Fibroblast of skin of back (primary cell): Measurements from ENCODE around the gene STK10.
"Not testable (repeated sequence)": the region's sequence is repeated elsewhere in the genome, so short reads cannot be mapped to it uniquely, and the experiment has no call there.

Experiments
- DNase-seq: peaks from one replicate; pipeline ENCODE4 v3.0.0-alpha.2; 2013

The STK10 gene

GRCh38 chr5:172051643-172052339 lies 136.2 kb downstream of the STK10 start:
- DNase-seq, result no peak

GRCh38 chr5:172050080-172050479 lies 137.9 kb downstream of the STK10 start:
- no peak for DNase-seq

- DNase-seq, result no peak
These were observed 138.7 kb downstream of the STK10 start for GRCh38 chr5:172049226-172049796.

DNA sequence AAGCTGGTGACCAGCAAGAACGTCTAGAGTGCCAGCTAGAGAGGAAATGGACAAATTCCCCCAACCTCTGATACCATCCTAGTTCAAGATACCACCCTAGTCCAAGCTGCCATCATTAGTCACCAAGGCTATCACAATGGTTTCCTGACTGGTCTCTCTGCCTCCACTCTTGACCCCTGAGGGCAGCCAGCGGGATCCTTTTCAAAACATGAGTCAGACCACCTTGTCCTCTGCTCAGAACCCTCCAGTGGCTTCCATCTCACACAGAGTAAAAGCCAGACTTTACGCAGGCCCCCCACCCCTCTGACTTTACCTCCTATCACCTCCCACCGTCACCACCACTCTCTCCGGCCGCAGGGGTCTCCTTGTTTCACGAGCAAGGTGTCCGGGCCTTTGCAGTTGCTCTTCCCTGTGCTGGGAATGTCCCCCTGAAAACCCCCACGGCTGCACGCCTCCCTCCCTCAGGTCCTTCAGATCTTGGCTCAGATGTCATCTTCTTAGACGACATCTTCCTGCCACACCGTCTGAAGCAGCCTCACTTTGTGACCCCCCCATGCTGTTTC lies 139.4 kb downstream of the STK10 start:
- DNase-seq, result no peak

DNA sequence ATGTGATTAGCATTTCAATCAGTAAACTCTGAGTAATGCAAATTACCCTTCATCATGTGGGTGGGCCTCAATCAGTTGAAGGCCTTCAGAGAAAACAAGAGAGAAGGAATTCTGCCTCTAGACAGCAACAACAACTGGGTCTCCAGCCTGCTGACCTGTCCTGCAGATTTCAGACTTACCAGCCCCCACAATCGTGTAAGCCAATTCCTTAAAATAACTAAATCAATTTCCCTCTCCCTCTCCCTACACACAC lies 139.9 kb downstream of the STK10 start:
- no peak for DNase-seq

- no peak for DNase-seq
These were observed 141.4 kb downstream of the STK10 start for GRCh38 chr5:172046593-172046992.

GRCh38 chr5:172045315-172045632 lies 142.8 kb downstream of the STK10 start:
- DNase-seq, result no peak

DNA sequence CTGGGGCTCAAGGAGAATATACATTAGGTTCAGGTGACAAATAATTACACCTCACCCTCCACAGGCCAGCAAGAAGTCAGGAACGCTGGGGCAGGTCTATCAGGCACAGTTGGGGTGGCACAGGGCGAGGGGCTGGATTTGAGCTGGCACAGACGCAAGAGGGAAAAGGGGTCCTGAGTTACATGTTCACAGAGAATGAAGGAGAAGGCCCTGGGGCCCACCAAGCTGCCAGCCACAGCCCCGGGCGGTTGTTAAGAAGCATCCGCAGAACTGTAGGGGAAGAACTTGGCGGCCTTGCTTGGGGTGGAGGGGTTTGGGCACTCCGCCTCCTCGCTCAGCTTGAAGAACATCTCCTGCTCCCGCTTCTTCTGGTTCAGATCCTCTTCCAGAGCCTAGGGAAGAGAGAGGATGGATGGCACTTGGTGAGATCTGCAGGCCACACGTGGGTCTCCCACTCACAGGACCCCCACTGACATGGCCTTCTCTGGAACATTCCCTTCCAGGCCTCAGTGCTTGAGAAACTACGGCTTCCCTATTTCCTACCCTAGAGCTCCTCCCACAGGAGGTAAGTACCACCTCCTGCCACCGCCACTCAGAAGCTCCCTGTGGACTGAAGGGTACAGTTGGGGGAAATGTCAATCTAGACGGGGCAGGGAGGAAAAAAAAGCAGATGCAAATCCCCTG lies 143.3 kb downstream of the STK10 start:
- no peak for DNase-seq

DNA sequence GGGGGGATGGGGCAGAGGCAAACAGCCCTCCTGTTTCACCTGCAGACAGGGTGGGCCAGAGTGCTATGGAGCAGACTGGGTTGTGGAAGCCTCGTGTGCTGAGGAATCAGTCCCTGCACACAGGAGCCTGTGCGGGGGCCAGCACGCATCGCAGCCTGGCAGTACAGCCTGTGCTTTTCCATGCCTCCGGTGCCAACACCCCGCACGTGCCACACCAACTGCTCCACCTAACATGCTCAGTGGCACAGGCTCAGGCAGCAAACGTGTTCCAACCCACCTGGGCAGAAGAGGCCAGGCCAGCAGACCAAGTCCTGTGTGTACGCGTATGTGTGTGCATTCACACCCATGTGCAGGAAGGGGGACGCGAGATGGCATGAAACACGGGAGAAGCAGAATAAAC lies 144.2 kb downstream of the STK10 start:
- DNase-seq, result no peak

- no peak for DNase-seq
These were observed 145.8 kb downstream of the STK10 start for GRCh38 chr5:172042183-172042582.

- DNase-seq, result no peak
These were observed 149.9 kb downstream of the STK10 start for GRCh38 chr5:172038167-172038566.

GRCh38 chr5:172035049-172035448 lies 153.0 kb downstream of the STK10 start:
- no peak for DNase-seq

- DNase-seq, result no peak
These were observed 156.0 kb downstream of the STK10 start for GRCh38 chr5:172031894-172032461.

DNA sequence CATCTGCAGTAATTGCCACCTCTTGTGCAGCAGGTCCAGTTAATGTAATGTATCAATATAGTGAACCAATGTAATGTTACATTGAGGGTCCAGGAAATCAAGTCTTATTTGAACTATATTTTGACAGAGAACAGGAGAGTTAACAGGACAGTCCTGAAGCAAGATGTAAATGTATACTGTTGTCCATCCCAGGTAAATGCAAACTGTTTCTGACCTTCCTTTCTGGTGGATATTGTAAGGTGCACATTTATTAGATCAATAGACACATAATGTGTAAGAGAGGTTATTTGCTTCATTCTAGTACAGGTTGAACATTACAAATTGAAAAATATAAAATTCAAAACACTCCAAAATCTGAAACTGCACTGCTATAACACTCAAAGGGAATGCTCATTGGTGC lies 158.1 kb downstream of the STK10 start:
- DNase-seq, result no peak

DNA sequence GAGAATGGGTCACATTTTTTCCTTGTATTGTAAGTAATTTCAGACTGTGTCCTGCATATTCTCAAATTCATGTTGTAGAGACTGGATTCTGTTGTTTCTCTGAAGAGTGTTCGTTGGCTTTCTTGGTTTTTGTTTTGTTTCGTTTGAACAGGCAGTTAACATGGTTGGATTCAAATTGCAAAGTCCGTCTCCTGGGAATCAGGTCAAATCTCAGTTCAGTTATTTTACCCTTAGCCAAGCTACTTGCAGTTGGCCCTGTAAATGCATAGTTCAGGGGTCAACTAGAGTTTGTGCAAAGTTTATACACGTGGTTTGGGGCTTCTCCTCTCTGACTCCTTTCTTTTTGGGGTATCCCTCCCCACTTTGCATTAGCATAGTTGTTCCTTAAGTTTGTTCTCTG lies 159.9 kb downstream of the STK10 start:
- DNase-seq, result no peak

- not testable (repeated sequence) for DNase-seq
These were observed 167.8 kb downstream of the STK10 start for GRCh38 chr5:172020110-172020786.

- DNase-seq, result no peak
These were observed 172.7 kb downstream of the STK10 start for GRCh38 chr5:172015346-172015745.

- DNase-seq, result peak; percentile 12
These were observed 177.7 kb downstream of the STK10 start for GRCh38 chr5:172010278-172010677.

DNA sequence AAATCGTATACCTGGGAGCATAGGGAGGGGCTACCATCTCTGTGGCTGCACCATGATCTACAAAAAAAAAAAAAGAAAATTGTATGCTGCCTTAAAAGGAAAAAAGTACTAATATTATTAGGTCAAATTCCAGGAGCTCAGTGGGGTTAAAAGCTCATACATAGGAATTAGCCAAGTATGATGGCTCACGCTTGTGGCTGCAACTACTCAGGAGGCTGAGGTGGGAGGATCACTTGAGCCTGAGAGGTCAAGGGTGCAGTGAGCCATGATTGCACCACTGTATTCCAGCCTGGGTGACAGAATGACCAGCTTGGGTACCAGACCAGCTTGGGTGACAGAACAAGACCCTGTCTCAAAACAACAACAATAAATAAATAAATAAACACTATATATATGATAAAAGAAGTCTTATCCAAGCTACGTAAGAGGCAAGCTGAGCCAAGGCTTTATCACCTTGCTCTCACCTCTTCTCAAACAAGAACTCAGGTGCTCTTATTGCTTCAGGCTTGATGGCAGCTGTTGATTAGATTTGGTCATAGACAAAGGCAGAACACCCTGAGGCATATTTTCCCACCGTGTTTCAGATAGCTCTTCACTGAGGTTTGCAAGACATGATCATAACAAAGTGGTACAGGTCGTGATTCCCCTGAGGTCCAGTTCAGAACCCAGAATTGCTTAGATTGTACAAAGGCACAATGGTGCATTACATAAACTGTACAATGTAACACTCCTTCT lies 178.3 kb downstream of the STK10 start:
- DNase-seq, result no peak

GRCh38 chr5:172008689-172009141 lies 179.3 kb downstream of the STK10 start:
- DNase-seq, result peak; percentile 45

- peak; percentile 50 for DNase-seq
These were observed 179.9 kb downstream of the STK10 start for GRCh38 chr5:172008111-172008455.
